NCI-H2196 (cell line): Measurements from ENCODE around the gene DHX34.
A peak's percentile ranks its signal among the peaks of the same experiment; 100 is the strongest.
"Not testable (repeated sequence)": the region's sequence is repeated elsewhere in the genome, so short reads cannot be mapped to it uniquely, and the experiment has no call there.

ENCODE experiments used
- DNase-seq: peaks from one replicate; lab custom pipeline; 2025; ENCODE audit not compliant: unreplicated experiment; lab: John Stamatoyannopoulos, UW

DHX34 gene

GRCh38 chr19:47388721-47389120 is 39.6 kb downstream of the DHX34 start:
- DNase-seq: not testable (repeated sequence)

GRCh38 chr19:47389150-47389556 is 40.0 kb downstream of the DHX34 start:
- no peak for DNase-seq

- no peak for DNase-seq
Measured at GRCh38 chr19:47390533-47391488, 41.7 kb downstream of the DHX34 start.

- DNase-seq: peak; percentile 81
Measured at GRCh38 chr19:47391510-47392223, 42.6 kb downstream of the DHX34 start.

DNA sequence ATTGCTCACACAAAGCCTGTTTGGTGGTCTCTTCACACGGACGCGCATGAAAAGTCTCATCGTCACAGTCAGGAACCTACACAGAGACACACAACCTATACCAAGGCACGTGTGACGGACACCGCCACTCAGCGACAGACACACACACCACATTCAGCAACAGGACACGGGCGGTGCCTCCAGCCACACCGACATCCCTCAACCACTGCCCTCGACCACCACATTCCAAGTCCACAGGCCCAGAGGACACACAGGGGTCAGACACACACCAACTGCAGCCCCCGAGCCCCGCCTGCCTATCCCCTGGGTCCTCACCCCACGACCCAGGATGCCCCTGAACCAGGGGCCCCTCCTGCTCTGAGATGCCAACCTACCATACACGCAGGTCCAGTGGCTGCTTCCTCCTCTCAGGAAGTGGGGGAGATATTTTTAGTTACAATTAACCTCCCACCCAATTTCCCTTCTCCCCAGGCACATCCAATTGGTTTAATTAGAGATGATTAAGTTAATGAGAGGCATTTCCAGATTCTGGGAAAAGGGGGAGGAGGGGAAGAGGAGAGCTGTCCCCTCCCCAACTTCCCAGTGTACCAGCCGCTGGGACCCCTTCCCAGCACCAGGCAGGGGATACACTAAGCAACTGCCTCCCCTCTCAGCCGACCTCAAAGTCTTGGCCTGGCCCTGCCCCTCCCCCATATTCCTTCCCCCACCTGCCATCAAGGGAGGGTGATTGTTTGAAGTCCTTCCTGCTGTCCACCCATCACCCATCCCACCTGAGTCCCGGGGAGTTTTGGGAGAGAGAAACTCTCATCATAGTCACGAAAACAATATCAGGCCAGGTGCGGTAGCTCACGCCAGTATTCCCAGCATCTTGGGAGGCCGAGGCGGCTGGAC is 49.8 kb downstream of the DHX34 start:
- DNase-seq: no peak

- DNase-seq: no peak
Measured at GRCh38 chr19:47402504-47402903, 53.4 kb downstream of the DHX34 start.

- DNase-seq: no peak
Measured at GRCh38 chr19:47404334-47405196, 55.5 kb downstream of the DHX34 start.

GRCh38 chr19:47405197-47405550 is 56.1 kb downstream of the DHX34 start:
- DNase-seq: no peak

DNA sequence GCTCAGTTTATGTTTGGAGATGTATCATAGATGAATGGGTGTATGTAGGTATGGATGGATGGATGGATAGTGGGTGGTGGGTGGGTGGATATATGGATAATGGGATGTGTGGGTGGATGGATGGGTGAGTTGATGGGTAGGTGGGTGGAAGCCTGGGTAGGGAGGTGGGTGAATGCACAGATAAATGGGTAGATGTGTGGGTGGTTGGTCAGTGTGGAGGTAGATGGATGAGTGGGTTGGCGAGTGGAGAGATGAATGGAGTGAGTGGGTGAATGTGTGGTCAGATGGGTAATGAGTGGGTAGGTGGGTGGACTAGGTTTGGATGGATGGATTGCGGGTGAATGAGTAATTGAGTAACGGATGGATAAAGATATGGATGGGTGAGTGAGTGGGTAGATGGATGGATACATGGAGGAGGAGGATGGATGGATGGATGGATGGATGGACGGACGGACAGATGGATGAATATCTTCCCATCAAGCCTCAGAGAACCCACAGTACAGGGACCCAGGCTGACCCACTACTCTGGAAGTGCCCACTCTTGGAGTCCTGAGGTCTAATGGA is 56.8 kb downstream of the DHX34 start:
- no peak for DNase-seq

- DNase-seq: no peak
Measured at GRCh38 chr19:47406711-47407416, 57.7 kb downstream of the DHX34 start.

- DNase-seq: no peak
Measured at GRCh38 chr19:47407417-47407774, 58.3 kb downstream of the DHX34 start.

DNA sequence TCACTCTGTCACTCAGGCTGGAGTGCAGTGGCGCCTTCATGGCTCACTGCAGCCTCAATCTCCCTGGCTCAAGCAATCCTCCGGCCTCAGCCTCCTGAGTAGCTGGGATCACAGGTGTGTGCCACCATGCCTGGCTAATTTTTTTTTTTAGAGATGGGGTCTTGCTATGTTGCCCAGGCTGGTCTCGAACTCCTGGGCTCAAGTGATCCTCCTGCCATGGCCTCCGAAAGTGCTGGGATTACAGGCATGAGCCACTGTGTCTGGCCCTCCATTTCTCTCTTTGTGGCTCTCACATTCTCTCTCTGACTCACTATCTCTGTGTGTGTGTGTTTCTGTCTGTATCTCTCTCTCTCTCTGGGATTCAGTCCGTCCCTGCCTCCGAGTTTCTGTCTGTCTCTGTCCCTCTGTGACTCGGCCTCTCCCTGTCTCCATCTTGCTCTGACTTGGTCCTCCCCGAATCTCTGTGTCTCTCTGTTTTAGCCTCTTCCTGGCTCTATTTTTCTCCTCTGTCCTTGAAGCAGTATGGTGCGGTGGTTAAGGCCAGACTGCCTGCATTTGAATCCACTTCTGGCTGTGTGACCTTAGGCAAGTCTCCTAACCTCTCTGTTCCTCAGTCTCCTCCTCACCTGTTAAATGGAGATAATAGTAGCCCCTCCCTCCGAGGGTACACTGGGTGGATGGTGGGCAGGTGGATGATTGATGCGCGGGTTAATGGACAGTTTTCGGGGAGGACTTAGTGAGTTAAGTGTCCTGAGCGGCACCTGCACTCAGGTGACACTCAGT is 59.2 kb downstream of the DHX34 start:
- DNase-seq: no peak

- DNase-seq: no peak
Measured at GRCh38 chr19:47411101-47411500, 62.0 kb downstream of the DHX34 start.

DNA sequence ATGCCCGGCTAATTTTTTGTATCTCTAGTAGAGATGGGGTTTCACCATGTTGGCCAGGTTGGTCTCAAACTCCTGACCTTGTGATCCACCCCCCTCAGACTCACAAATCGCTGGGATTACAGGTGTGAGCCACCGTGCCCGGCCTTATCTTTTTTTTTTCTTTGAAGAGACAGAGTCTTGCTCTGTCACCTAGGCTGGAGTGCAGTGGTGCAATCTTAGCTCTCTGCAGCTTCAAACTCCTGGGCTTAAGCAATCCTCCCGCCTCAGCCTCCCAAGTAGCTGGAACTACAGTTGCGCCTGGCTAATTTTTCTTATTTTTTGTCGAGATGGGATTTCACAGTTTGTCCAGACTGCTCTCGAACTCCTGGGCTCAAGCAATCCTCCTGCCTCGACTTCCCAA is 62.6 kb downstream of the DHX34 start:
- not testable (repeated sequence) for DNase-seq

- no peak for DNase-seq
Measured at GRCh38 chr19:47413941-47414340, 64.8 kb downstream of the DHX34 start.

GRCh38 chr19:47414469-47414868 is 65.4 kb downstream of the DHX34 start:
- no peak for DNase-seq

DNA sequence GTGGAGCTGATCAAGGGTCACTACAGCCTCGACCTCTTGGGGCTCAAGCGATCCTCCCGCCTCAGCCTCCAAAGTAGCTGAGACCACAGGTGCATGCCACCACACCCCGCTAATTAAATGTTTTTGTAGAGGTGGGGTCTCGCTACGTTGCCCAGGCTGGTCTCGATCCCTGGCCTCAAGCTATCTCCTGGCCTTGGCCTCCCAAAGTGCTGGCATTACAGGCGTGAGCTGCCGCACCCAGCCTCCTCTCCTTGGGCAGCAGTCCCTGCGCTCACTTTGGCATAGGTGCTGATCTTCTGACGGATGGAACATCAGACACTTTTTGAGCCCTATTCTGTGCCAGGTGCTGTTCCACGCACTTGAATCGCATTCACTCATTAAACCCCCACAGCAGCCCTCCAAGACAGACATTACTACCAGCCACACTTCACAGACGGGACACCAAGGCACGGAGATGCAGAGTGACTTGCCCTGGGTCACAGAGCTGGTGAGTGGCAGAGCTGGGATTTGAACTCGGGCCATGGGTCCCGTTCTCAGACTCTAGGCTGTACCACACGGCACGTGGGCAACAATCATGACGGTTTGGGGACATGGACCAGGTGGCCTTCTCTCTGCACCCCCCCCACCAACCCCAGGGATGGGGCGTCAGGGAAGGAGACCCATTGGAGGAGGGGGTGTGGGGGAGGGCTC is 67.0 kb downstream of the DHX34 start:
- DNase-seq: no peak

DNA sequence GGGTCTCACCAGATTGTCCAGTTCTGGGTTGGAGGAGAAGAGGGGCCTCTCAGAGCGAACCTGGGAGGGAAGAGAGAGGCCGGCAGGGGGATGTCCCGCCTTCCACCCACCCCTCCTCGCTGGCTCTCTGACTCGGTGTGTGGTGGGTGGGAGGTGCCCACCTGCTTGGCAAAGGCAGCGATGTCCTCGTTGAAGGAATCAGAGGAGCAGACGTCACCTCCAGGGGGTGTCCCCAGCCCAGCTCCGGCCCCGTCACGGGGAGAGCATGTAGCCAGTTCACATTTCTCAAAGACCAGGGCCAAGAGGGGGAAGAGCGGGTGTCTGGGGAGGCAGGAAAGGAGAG is 67.5 kb downstream of the DHX34 start:
- DNase-seq: no peak
